ENCODE data around the gene CDC42EP4. TPM values are rescaled to one million over a fixed set of nuclear protein-coding genes. Genes with fewer than 3 reads are reported as not detected.

CDC42EP4 gene
- total and polyA plus RNA-seq, 9 of the 15 experiments (the other 6 are each of a cell fraction or from before 2014, with no cell fraction given), result 0.65 to 20.8 (median 12.3) TPM

DNA sequence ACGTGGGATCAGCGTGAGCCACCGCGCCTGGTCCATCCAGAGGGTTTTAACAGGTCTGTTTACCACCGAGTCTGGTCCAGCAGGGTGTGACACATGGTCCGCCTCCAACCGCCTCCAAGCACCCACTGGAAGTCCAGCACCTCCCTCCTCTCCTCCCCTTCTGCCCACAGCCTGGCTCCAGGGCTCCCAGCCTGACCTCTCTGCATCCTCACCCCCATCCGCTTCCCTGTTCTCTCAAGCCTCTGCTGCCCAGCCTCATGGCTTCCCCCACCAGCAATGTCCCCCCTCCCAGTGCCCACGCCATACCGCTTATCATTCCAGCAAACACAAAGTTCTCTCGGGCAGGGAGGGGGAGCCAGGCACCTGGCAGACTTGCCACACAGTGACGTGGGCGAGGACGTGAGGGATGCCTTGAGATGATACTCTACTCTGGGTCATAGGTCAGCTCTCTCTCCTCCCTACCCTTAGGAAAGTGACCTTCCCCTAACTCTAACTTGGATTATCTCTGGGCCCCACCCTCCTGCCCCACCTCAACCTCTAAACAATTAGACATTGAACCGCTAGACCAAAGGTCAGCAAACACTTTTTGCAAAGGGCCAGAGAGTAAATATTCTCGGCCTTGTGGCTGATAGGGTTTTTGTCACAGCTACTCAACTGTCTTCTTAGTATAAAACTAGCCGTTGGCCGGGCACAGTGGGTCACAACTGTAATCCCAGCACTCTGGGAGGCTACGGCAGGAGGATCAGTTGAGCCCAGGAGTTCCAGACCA, 23.1 kb downstream of the CDC42EP4 start (continued):
- TF ChIP-seq PBX2 (CRISPR knock-in tag; IDR thresholded peaks at IDR 0.05; ENCODE audit: low read depth), result no peak
- TF ChIP-seq PBX2 (tag; conservative IDR thresholded peaks at IDR 0.05; ENCODE audit: low read depth), result no peak
- no peak for TF ChIP-seq TARDBP (IDR thresholded peaks at IDR 0.05)
- TF ChIP-seq, protein P1, sequence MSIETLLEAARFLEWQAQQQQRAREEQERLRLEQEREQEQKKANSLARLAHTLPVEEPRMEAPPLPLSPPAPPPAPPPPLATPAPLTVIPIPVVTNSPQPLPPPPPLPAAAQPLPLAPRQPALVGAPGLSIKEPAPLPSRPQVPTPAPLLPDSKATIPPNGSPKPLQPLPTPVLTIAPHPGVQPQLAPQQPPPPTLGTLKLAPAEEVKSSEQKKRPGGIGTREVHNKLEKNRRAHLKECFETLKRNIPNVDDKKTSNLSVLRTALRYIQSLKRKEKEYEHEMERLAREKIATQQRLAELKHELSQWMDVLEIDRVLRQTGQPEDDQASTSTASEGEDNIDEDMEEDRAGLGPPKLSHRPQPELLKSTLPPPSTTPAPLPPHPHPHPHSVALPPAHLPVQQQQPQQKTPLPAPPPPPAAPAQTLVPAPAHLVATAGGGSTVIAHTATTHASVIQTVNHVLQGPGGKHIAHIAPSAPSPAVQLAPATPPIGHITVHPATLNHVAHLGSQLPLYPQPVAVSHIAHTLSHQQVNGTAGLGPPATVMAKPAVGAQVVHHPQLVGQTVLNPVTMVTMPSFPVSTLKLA (conservative IDR thresholded peaks at IDR 0.05), result 0 out of 4 replicates have a peak, but pooled peaks of 1 of the 2 experiments have one; percentile 14
- no peak for TF ChIP-seq ZNF717 (CRISPR knock-in tag; IDR thresholded peaks at IDR 0.05)
- TF ChIP-seq ILF3 (IDR thresholded peaks at IDR 0.05; ENCODE audit: borderline replicate concordance), result no peak
- TF ChIP-seq ZNF436 (CRISPR knock-in tag; IDR thresholded peaks at IDR 0.05), result no peak
- peak; percentile 39 to 68; a peak in 2 of 4 replicates for TF ChIP-seq MAZ (CRISPR knock-in tag; conservative IDR thresholded peaks at IDR 0.05 in 1 of 2, IDR thresholded peaks at IDR 0.05 in 1 of 2)
- peak; percentile 54; the same call in 1 of the 2 replicates for TF ChIP-seq EP300 (IDR thresholded peaks at IDR 0.05; ENCODE audit: low read length)
- 0 out of 2 replicates have a peak, but pooled peaks have one; percentile 7 for TF ChIP-seq THRB (CRISPR knock-in tag; conservative IDR thresholded peaks at IDR 0.05)
- no peak for TF ChIP-seq FIP1L1 (IDR thresholded peaks at IDR 0.05; ENCODE audit: low read depth, low read length, poor library complexity, severe bottlenecking)
- peak; percentile 71 for TF ChIP-seq ARID1B (IDR thresholded peaks at IDR 0.05)
- no peak; the same call in 1 of the 2 replicates for TF ChIP-seq NFIC (IDR thresholded peaks at IDR 0.05)
- peak; percentile 67 for TF ChIP-seq MAX (CRISPR knock-in tag; IDR thresholded peaks at IDR 0.05)
- no peak for TF ChIP-seq COPS2 (conservative IDR thresholded peaks at IDR 0.05)
- peak; percentile 29; the same call in 1 of the 2 replicates for TF ChIP-seq SMARCE1 (IDR thresholded peaks at IDR 0.05)
- no peak for TF ChIP-seq PHB2 (IDR thresholded peaks at IDR 0.05; ENCODE audit: low read depth)
- no peak for TF ChIP-seq JUN (IDR thresholded peaks at IDR 0.05; ENCODE audit: borderline replicate concordance, low read depth, low read length)
- no peak for TF ChIP-seq JUN (CRISPR knock-in tag; IDR thresholded peaks at IDR 0.05; ENCODE audit: borderline replicate concordance)
- TF ChIP-seq ZKSCAN8 (CRISPR knock-in tag; IDR thresholded peaks at IDR 0.05), result no peak
- no peak for TF ChIP-seq KLF10 (CRISPR knock-in tag; IDR thresholded peaks at IDR 0.05)
- TF ChIP-seq TFAP4 (CRISPR knock-in tag; IDR thresholded peaks at IDR 0.05; ENCODE audit: borderline replicate concordance), result peak; percentile 17; the same call in 1 of the 2 replicates
